Left ventricle myocardium inferior (tissue), 1 donor: ENCODE measurements around the gene RDH8. TPM values are rescaled to one million over a fixed set of nuclear protein-coding genes. Genes with fewer than 3 reads are reported as not detected.

ENCODE experiments used
- DNase-seq: peaks from one replicate; pipeline ENCODE4 v3.0.0-alpha.2; 2020
- H3K27ac ChIP-seq: fragments of 200-600 bp; replicated peaks from 2 replicates; pipeline ENCODE4 v1.8.0; 2021
- H3K27me3 ChIP-seq: fragments of 200-600 bp; 2 replicates; pipeline ENCODE4 v1.8.0; 2021; ENCODE audit warnings: low read depth
- H3K36me3 ChIP-seq: fragments of 200-600 bp; 2 replicates; pipeline ENCODE4 v1.8.0; 2021
- H3K4me1 ChIP-seq: fragments of 200-600 bp; 2 replicates; pipeline ENCODE4 v1.8.0; 2021
- H3K4me3 ChIP-seq: fragments of 200-600 bp; 2 replicates; pipeline ENCODE4 v1.8.0; 2021; ENCODE audit warnings: mild to moderate bottlenecking, moderate library complexity
- H3K9me3 ChIP-seq: fragments of 200-600 bp; replicated peaks from 2 replicates; pipeline ENCODE4 v1.8.0; 2021
- intact Hi-C: fragments of 100-400 bp; cut with micrococcal nuclease; formaldehyde crosslinking; loops from one replicate; pipeline ENCODE4 v1.11.0; 2022
- long read RNA-seq: library from polyadenylated mRNA; unstranded; transcript quantifications from one replicate; pipeline ENCODE4 v2.0.0, GENCODE V29; 2021
- total RNA-seq: library from RNA; stranded (reverse); fragmentation: NEBNext Ultra II Directional; extraction: Animal tissue kit (Norgen Biotek cat#: 25700); gene quantifications from one replicate; pipeline ENCODE4 v1.2.1, GENCODE V29; 2021
- TF ChIP-seq, protein P1 (sequence below): fragments of 200-600 bp; IDR thresholded peaks from 2 replicates; pipeline ENCODE4 v1.8.0; 2021; ENCODE audit warnings: antibody characterized with exemption, mild to moderate bottlenecking, borderline replicate concordance
- donor health status: DM: no; HTN: yes; CAD: no; lungs with severe emphysema.

RDH8 gene, protein sequence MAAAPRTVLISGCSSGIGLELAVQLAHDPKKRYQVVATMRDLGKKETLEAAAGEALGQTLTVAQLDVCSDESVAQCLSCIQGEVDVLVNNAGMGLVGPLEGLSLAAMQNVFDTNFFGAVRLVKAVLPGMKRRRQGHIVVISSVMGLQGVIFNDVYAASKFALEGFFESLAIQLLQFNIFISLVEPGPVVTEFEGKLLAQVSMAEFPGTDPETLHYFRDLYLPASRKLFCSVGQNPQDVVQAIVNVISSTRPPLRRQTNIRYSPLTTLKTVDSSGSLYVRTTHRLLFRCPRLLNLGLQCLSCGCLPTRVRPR
- not detected for total RNA-seq
- long read RNA-seq: 0 reads

DNA sequence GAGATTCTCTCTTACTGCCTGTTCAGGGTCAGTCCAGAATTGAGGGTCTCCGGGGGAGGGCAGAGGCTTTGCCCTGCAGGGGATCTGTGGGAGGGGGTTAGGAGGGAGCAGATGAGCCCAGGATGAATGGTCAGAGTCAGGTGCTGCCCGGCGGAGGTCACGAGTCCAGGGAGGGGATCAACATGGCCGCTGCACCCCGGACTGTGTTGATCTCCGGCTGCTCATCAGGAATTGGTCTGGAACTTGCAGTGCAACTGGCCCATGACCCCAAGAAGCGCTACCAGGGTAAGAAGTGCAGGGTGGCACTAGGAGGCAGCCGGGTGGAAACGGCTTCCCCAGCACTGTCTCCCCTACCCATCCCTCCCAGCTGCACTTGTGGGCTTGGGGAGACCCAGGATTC is at the start of gene RDH8:
Gene RDH8 (plus strand): TSS at position 168 of the 400 bp plus-strand sequence. CDS start 15 bp downstream, at position 183.
- DNase-seq: no peak
- Histone ChIP-seq H3K27ac (peak within 1 kb of the TSS; percentile 87), H3K9me3 (no peaks in the 10 kb centered on the region), H3K36me3 (no peaks in the 10 kb centered on the region), H3K4me3 (no peak within 1 kb of the TSS), H3K27me3 (peaks cover 92% of the 10 kb centered on the region), H3K4me1 (peaks cover 18% of the 10 kb centered on the region)
- TF ChIP-seq, protein P1, sequence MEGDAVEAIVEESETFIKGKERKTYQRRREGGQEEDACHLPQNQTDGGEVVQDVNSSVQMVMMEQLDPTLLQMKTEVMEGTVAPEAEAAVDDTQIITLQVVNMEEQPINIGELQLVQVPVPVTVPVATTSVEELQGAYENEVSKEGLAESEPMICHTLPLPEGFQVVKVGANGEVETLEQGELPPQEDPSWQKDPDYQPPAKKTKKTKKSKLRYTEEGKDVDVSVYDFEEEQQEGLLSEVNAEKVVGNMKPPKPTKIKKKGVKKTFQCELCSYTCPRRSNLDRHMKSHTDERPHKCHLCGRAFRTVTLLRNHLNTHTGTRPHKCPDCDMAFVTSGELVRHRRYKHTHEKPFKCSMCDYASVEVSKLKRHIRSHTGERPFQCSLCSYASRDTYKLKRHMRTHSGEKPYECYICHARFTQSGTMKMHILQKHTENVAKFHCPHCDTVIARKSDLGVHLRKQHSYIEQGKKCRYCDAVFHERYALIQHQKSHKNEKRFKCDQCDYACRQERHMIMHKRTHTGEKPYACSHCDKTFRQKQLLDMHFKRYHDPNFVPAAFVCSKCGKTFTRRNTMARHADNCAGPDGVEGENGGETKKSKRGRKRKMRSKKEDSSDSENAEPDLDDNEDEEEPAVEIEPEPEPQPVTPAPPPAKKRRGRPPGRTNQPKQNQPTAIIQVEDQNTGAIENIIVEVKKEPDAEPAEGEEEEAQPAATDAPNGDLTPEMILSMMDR: no peak
- intact Hi-C loops: no loop called here

DNA sequence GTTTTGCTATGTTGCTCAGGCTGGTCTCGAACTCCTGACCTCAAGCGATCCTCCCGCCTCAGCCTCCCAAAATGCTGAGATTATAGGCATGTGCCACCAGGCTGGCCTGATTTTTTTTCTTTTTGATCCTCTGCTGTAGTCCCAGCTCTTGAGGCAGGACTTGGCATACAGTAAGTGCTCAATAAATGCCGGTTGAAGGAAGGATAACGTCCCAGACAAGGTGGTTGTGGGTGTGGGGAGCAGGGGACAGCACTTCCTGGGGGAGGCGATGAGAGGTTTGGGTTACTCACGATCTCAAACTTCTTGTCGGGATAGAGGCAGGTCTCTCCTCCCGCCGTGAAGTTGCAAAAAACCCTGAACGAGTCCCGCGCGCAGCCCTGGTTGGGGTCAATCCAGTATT is 47.3 kb upstream of the RDH8 start:
- H3K27me3 ChIP-seq: peaks cover 79% of the 10 kb centered on the region
- TF ChIP-seq, protein P1: no peak
- no peaks in the 10 kb centered on the region for H3K4me1 ChIP-seq
- intact Hi-C loops: no loop called here
- no peak for DNase-seq
- H3K27ac ChIP-seq: no peak overlapping the region
- peaks cover 28% of the 10 kb centered on the region for H3K36me3 ChIP-seq
- H3K9me3 ChIP-seq: no peaks in the 10 kb centered on the region
- H3K4me3 ChIP-seq: no peak overlapping the region

DNA sequence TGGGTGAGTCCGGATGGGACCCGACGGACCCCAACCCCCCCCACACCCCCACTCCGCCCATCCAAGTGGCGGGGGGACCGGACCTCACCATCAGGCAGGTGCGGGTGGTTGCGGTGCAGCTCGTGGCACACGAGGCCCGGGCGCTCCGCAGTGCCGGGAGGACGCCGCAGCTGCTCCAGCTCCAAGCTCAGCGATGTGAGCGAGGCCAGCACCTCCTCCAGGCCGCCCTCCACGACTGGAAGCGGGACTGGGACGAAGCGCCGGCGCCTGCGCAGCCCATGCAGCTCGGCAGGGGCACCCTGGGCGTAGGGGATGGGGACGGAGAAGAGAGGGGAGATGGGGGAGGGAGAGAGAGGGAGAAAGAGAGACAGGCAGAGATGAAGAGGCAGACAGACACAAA is 46.8 kb upstream of the RDH8 start:
- H3K36me3 ChIP-seq: peaks cover 28% of the 10 kb centered on the region

DNA sequence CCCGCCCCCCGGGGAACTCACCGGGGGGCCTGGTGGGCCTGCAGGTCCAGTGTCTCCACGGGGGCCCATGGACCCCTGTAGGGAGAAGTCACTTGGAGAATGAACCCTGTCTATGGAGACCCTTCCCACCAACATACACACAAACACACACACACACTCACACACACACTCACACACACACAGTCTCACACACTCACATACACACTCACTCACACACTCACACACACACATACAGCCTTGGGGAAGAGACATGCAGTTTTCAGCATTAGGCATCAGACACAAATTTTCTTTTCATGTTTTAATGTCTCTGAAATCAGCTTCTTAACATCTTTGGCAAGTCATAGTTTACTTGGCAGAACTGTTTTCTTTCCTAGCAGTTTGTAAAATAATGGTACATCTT is 46.0 kb upstream of the RDH8 start:
- peaks cover 29% of the 10 kb centered on the region for H3K36me3 ChIP-seq
- no peak for DNase-seq
- no peak overlapping the region for H3K4me3 ChIP-seq
- no peaks in the 10 kb centered on the region for H3K4me1 ChIP-seq
- no peaks in the 10 kb centered on the region for H3K9me3 ChIP-seq
- TF ChIP-seq, protein P1: no peak
- no peak overlapping the region for H3K27ac ChIP-seq
- intact Hi-C loops: no loop called here
- peaks cover 73% of the 10 kb centered on the region for H3K27me3 ChIP-seq

More for the DNA sequence above, 46.8 kb upstream of the RDH8 start:
- Histone ChIP-seq H3K4me1 (no peaks in the 10 kb centered on the region), H3K4me3 (no peak overlapping the region), H3K27me3 (peaks cover 74% of the 10 kb centered on the region), H3K9me3 (no peaks in the 10 kb centered on the region), H3K27ac (no peak overlapping the region)
- intact Hi-C loops: no loop called here
- no peak for DNase-seq
- TF ChIP-seq, protein P1: no peak

DNA sequence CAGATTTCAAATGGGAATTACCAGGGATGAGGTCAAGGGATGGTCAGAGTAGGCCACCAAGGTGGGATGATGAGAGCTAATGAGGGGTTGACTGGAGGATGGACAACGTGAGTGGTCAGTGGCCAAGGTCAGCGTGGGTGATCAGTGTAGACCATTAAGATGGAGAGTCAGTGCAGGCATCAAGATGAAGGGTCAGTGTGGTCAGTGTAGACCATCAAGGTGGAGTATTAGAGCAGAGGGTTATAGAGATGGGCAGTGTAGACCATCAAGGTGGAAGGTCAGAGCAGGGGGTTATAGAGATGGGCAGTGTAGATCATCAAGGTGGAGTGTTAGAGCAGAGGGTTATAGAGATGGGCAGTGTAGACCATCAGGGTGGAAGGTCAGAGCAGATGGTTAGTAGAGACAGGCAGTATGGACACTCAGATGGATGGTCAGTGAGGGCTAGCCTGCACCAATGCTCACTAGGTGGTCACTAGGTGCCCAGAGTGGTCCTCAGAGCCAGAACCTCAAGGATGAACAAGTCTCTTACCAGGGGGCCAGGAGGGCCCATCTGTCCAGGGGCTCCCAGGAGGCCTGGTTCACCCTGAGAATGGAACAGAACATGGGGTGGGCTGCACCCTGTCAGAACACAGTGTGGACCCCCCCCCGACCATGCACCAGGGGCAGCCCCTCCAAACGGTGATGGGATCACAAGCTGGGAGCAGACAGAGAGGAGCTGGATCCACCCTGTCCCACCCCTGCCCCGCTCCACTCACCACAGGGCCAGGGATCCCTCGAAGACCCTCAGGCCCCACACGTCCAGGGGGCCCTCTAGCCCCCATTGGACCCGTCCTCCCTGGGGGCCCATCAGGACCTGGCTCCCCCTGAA is 44.2 kb upstream of the RDH8 start:
- no peak for DNase-seq
- H3K36me3 ChIP-seq: peaks cover 17% of the 10 kb centered on the region

More for the DNA sequence above, 44.2 kb upstream of the RDH8 start:
- no peak overlapping the region for H3K27ac ChIP-seq
- no peak overlapping the region for H3K4me3 ChIP-seq
- no peaks in the 10 kb centered on the region for H3K9me3 ChIP-seq
- peaks cover 63% of the 10 kb centered on the region for H3K27me3 ChIP-seq
- TF ChIP-seq, protein P1: no peak
- intact Hi-C loops: no loop called here
- H3K4me1 ChIP-seq: no peaks in the 10 kb centered on the region
